Measurements from ENCODE around the gene KDM4B. TPM values are rescaled to one million over a fixed set of nuclear protein-coding genes. Genes with fewer than 3 reads are reported as not detected.
A peak's percentile ranks its signal among the peaks of the same experiment; 100 is the strongest.

Gene KDM4B
- total and polyA plus RNA-seq, 9 of the 15 experiments (the other 6 are each of a cell fraction or from before 2014, with no cell fraction given): 0.21 to 29.9 (median 7.3) TPM

DNA sequence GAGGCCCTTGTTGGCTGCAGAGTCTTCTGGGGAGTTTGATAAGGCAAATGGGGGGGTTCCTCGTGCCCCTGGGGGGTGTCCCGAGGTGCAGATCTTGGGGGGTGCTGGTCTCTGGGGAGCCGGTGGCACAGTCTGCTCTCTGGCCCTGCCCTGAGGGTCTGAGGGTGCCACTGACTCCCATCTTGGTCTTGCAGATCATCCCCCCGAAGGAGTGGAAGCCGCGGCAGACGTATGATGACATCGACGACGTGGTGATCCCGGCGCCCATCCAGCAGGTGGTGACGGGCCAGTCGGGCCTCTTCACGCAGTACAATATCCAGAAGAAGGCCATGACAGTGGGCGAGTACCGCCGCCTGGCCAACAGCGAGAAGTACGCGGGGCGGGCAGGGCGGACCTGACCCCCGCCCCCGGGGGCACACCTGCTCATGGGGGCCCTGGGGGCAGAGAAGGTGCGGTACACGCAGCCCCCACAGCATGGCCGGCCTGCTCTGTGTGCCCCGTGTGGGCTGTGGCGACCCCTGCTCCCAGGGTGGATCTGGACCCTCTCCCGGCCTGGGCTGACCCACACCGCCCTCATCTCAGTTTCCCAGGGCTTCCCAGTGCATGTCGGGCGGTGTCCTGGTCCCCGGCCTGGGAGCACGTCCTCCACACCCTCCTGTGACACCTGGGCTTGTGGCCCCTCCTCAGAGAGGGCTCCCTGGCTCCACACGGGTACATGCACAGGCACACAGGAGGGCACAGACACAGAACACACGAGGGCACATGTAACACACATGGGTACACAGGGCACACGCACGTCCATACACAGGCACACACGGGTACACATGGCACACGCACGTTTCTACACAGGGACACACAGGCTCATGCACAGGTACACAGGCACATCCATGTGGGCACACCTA lies 71.0 kb downstream of the KDM4B start:
- H3K9me3 ChIP-seq (replicated peaks; ENCODE audit: control insufficient read depth, insufficient read depth, low read depth, low read length): no peaks in the 10 kb centered on the region
- in situ Hi-C loops (cut with MboI) (no loop called here), intact Hi-C loops (cut with micrococcal nuclease) (no loop called here)
- H4K20me1 ChIP-seq (replicated peaks; ENCODE audit: control insufficient read depth, insufficient read depth, low read length): no peaks in the 10 kb centered on the region; the same call in 1 of the 2 replicates
- H3K79me2 ChIP-seq (ENCODE audit: control insufficient read depth, insufficient read depth, low read length): no peaks in the 10 kb centered on the region; the same call in 1 of the 3 replicates
- ATAC-seq (no peak), DNase-seq (ENCODE audit: extremely low read depth in 1 of 4, low spot score in 3 of 4) (no peak), FAIRE-seq (no peak)
- H3K27me3 ChIP-seq (ENCODE audit: control insufficient read depth in 2 of 2, insufficient read depth in 2 of 2, low read length in 2 of 2): no peaks in the 10 kb centered on the region
- no peaks in the 10 kb centered on the region for H3K9me1 ChIP-seq (ENCODE audit: control insufficient read depth, insufficient read depth, low read length)
- no TSS peak for BruUV-seq (replicated peaks)
- POLR2A ChIA-PET: interaction anchor here (0.6 kb wide), 1 partner anchor 788 kb away, joined by 3 read pairs; no protein-coding TSS in a partner anchor
- H3K4me3 ChIP-seq: no peak overlapping the region
- 96% methylated on average over 29 of the region's 43 CpGs for WGBS (ENCODE audit: insufficient coverage, low coverage, missing lambda C conversion rate)
- CTCF ChIA-PET (ENCODE audit: low intra/inter-chr PET ratio): no interaction called here
- H3K4me2 ChIP-seq (ENCODE audit: insufficient read depth, low read length): no peak overlapping the region
- H3K27ac ChIP-seq (ENCODE audit: extremely low read depth, low read depth, low read length): no peak overlapping the region
- H3K4me1 ChIP-seq (replicated peaks in 1 of 2; ENCODE audit: control insufficient read depth in 2 of 2, insufficient read depth in 2 of 2, low read length in 2 of 2): peaks cover 0 to 31% of the 10 kb centered on the region in 2 experiments; a peak in 2 of 5 replicates
- H2AFZ ChIP-seq (ENCODE audit: low read depth, low read length): no peak overlapping the region
- H3K9ac ChIP-seq (ENCODE audit: insufficient read depth in 1 of 2, low read depth in 2 of 2, low read length in 2 of 2): no peak overlapping the region
- peaks cover 36% of the 10 kb centered on the region; the same call in 2 of the 3 replicates for H3K36me3 ChIP-seq (ENCODE audit: control insufficient read depth, insufficient read depth, low read length)
- TF ChIP-seq ZNF778 (CRISPR knock-in tag; IDR thresholded peaks at IDR 0.05) (no peak), MNT (conservative IDR thresholded peaks at IDR 0.05) (no peak), RFX1 (IDR thresholded peaks at IDR 0.05) (no peak), PTTG1 (tag; IDR thresholded peaks at IDR 0.05; ENCODE audit: low read depth) (no peak), ZNF212 (CRISPR knock-in tag; IDR thresholded peaks at IDR 0.05) (no peak), EHMT2 (IDR thresholded peaks at IDR 0.05) (no peak), ZNF75A (CRISPR knock-in tag; IDR thresholded peaks at IDR 0.05) (no peak), ESRRB (CRISPR knock-in tag; IDR thresholded peaks at IDR 0.05; ENCODE audit: borderline replicate concordance) (no peak), KLF1 (tag; IDR thresholded peaks at IDR 0.05) (no peak), HMGN3 (IDR thresholded peaks at IDR 0.05; ENCODE audit: borderline replicate concordance, extremely low read depth, insufficient read length, low read depth, low read length) (peak; percentile 39), RBM17 (IDR thresholded peaks at IDR 0.05; ENCODE audit: borderline replicate concordance, low read depth, low read length) (no peak)
- TF ChIP-seq, protein P1, sequence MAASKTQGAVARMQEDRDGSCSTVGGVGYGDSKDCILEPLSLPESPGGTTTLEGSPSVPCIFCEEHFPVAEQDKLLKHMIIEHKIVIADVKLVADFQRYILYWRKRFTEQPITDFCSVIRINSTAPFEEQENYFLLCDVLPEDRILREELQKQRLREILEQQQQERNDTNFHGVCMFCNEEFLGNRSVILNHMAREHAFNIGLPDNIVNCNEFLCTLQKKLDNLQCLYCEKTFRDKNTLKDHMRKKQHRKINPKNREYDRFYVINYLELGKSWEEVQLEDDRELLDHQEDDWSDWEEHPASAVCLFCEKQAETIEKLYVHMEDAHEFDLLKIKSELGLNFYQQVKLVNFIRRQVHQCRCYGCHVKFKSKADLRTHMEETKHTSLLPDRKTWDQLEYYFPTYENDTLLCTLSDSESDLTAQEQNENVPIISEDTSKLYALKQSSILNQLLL (CRISPR knock-in tag; IDR thresholded peaks at IDR 0.05; ENCODE audit: borderline replicate concordance): no peak
- TF ChIP-seq, protein P2, sequence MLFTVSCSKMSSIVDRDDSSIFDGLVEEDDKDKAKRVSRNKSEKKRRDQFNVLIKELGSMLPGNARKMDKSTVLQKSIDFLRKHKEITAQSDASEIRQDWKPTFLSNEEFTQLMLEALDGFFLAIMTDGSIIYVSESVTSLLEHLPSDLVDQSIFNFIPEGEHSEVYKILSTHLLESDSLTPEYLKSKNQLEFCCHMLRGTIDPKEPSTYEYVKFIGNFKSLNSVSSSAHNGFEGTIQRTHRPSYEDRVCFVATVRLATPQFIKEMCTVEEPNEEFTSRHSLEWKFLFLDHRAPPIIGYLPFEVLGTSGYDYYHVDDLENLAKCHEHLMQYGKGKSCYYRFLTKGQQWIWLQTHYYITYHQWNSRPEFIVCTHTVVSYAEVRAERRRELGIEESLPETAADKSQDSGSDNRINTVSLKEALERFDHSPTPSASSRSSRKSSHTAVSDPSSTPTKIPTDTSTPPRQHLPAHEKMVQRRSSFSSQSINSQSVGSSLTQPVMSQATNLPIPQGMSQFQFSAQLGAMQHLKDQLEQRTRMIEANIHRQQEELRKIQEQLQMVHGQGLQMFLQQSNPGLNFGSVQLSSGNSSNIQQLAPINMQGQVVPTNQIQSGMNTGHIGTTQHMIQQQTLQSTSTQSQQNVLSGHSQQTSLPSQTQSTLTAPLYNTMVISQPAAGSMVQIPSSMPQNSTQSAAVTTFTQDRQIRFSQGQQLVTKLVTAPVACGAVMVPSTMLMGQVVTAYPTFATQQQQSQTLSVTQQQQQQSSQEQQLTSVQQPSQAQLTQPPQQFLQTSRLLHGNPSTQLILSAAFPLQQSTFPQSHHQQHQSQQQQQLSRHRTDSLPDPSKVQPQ (CRISPR knock-in tag; IDR thresholded peaks at IDR 0.05; ENCODE audit: borderline replicate concordance): no peak
- TF ChIP-seq, protein P3, sequence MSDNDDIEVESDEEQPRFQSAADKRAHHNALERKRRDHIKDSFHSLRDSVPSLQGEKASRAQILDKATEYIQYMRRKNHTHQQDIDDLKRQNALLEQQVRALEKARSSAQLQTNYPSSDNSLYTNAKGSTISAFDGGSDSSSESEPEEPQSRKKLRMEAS (CRISPR knock-in tag; IDR thresholded peaks at IDR 0.05): peak; percentile 26; the same call in 1 of the 2 replicates
- TF ChIP-seq, protein P4, sequence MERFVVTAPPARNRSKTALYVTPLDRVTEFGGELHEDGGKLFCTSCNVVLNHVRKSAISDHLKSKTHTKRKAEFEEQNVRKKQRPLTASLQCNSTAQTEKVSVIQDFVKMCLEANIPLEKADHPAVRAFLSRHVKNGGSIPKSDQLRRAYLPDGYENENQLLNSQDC (CRISPR knock-in tag; IDR thresholded peaks at IDR 0.05): no peak
